Measurements from ENCODE around the gene NRXN3. TPM values are rescaled to one million over a fixed set of nuclear protein-coding genes. Genes with fewer than 3 reads are reported as not detected.

Gene NRXN3
- polyA plus RNA-seq, 1 donor from 2014 or later = 110 TPM

GRCh38 chr14:79658221-79658620 lies 1488.0 kb downstream of the NRXN3 start:
- Histone ChIP-seq H3K27ac (ENCODE audit: low read length) (no peak overlapping the region), H3K9me3 (ENCODE audit: low read length) (no peaks in the 10 kb centered on the region)

DNA sequence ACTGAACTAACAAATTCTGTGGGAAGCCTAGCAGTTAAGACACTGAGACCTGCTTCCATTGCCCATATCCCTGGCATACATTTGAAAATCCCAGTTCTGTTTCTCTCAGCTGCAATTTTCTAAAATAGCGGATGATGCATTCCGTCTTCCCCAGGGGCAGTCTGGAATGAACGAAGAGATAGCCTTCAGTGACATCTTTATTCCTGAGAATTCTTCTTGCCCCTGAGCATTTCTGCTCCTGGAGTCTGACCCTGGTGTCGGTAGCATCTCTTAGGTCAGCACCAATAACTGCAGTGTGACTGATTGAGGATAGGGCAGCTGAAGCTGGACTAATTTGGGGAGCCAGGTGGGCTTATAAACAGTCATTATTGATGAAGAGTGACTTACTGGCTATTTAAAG lies 1488.6 kb downstream of the NRXN3 start:
- Histone ChIP-seq H3K4me2 (ENCODE audit: low read length) (no peak overlapping the region), H3K36me3 (ENCODE audit: insufficient read depth, low read length) (no peaks in the 10 kb centered on the region), H3K27ac (ENCODE audit: low read length) (no peak overlapping the region), H3F3A (ENCODE audit: insufficient read depth, low read length, poor library complexity, severe bottlenecking) (no peaks in the 10 kb centered on the region), H4K20me1 (ENCODE audit: insufficient read depth) (no peaks in the 10 kb centered on the region), H3K9ac (ENCODE audit: low read length) (no peak overlapping the region), H3K27me3 (ENCODE audit: insufficient read depth, low read depth, low read length) (no peaks in the 10 kb centered on the region), H2AFZ (ENCODE audit: low read depth, low read length) (no peak overlapping the region), H3K9me3 (ENCODE audit: low read length) (no peaks in the 10 kb centered on the region), H3K4me3 (ENCODE audit: low read length) (no peak overlapping the region), H3K9me2 (ENCODE audit: insufficient read depth, low read length) (no peaks in the 10 kb centered on the region), H3K79me2 (replicated peaks; ENCODE audit: insufficient read depth, low read length) (no peaks in the 10 kb centered on the region)
- TF ChIP-seq, protein P1, sequence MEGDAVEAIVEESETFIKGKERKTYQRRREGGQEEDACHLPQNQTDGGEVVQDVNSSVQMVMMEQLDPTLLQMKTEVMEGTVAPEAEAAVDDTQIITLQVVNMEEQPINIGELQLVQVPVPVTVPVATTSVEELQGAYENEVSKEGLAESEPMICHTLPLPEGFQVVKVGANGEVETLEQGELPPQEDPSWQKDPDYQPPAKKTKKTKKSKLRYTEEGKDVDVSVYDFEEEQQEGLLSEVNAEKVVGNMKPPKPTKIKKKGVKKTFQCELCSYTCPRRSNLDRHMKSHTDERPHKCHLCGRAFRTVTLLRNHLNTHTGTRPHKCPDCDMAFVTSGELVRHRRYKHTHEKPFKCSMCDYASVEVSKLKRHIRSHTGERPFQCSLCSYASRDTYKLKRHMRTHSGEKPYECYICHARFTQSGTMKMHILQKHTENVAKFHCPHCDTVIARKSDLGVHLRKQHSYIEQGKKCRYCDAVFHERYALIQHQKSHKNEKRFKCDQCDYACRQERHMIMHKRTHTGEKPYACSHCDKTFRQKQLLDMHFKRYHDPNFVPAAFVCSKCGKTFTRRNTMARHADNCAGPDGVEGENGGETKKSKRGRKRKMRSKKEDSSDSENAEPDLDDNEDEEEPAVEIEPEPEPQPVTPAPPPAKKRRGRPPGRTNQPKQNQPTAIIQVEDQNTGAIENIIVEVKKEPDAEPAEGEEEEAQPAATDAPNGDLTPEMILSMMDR (IDR thresholded peaks at IDR 0.05; ENCODE audit: poor library complexity, severe bottlenecking) = no peak
- TF ChIP-seq REST (IDR thresholded peaks at IDR 0.05; ENCODE audit: borderline replicate concordance) = peak; percentile 12

More at GRCh38 chr14:79658221-79658620, 1488.0 kb downstream of the NRXN3 start:
- Histone ChIP-seq H3K4me2 (ENCODE audit: low read length) (no peak overlapping the region), H3K79me2 (replicated peaks; ENCODE audit: insufficient read depth, low read length) (no peaks in the 10 kb centered on the region), H3K9ac (ENCODE audit: low read length) (no peak overlapping the region), H3K36me3 (ENCODE audit: insufficient read depth, low read length) (no peaks in the 10 kb centered on the region), H3K4me3 (ENCODE audit: low read length) (no peak overlapping the region), H3K9me2 (ENCODE audit: insufficient read depth, low read length) (no peaks in the 10 kb centered on the region), H3K27me3 (ENCODE audit: insufficient read depth, low read depth, low read length) (no peaks in the 10 kb centered on the region), H4K20me1 (ENCODE audit: insufficient read depth) (no peaks in the 10 kb centered on the region), H3F3A (ENCODE audit: insufficient read depth, low read length, poor library complexity, severe bottlenecking) (no peaks in the 10 kb centered on the region), H2AFZ (ENCODE audit: low read depth, low read length) (no peak overlapping the region)
- no peak for TF ChIP-seq SMC3 (conservative IDR thresholded peaks at IDR 0.05; ENCODE audit: poor library complexity)
- no peak for TF ChIP-seq REST (IDR thresholded peaks at IDR 0.05; ENCODE audit: borderline replicate concordance)
- TF ChIP-seq MXI1 (conservative IDR thresholded peaks at IDR 0.05; ENCODE audit: poor library complexity, severe bottlenecking) = no peak
